ENCODE data around the gene CDK5.

DNA sequence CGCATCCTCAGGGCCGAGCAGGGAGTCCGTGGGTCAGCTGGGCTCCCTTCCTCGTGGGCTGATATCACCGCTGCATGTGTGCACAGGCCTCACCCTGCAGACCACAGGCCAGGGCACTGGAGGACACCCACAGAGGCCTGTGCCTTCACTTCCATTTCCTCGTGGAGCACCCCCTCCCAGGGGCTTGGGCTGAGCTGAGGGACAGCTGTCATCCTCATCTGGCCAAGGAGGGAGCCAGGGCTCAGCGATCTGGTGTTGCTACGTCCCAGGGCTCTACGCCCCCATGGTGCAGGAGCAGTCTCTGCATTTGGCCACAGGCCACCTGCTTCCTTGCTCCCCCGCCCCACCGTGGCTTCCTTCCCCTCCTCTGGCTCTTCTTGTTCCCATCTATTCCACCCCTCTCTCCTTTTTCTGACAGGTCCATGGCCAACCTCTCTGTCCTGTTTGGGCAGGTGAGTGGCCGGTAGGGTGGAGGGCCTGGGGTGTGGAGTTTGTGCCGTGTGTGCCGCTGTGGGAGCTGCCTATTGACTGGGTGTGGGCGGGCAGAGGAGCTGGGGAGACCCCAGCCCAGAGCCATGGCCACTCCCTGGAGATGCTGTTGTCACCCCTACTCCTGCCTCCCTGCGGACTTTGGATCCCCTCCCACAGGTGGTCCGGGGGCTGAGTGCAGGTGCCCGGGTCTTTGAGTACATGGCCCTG, 17.7 kb downstream of the CDK5 start:
- TF ChIP-seq POLR2A (IDR thresholded peaks at IDR 0.05; ENCODE audit: low read depth, low read length) (no peak), SPI1 (IDR thresholded peaks at IDR 0.05; ENCODE audit: low read depth, low read length) (no peak), POLR2AphosphoS5 (IDR thresholded peaks at IDR 0.05; ENCODE audit: low read depth, low read length) (no peak), TAF1 (IDR thresholded peaks at IDR 0.05; ENCODE audit: low read depth, low read length) (no peak), PAX5 (IDR thresholded peaks at IDR 0.05; ENCODE audit: insufficient read depth, low read length, severe bottlenecking) (no peak), POU2F2 (IDR thresholded peaks at IDR 0.05; ENCODE audit: low read depth, low read length) (no peak)
